GM19043 (cell line): Measurements from ENCODE around the gene WNK4.
A peak's percentile ranks its signal among the peaks of the same experiment; 100 is the strongest.

Source experiments
- ATAC-seq: cut with Tn5 transposase; IDR thresholded peaks from one replicate; pipeline ENCODE4 v1.9.1; 2021; ENCODE audit warnings: low read depth; ENCODE audit not compliant: unreplicated experiment

Gene WNK4

DNA sequence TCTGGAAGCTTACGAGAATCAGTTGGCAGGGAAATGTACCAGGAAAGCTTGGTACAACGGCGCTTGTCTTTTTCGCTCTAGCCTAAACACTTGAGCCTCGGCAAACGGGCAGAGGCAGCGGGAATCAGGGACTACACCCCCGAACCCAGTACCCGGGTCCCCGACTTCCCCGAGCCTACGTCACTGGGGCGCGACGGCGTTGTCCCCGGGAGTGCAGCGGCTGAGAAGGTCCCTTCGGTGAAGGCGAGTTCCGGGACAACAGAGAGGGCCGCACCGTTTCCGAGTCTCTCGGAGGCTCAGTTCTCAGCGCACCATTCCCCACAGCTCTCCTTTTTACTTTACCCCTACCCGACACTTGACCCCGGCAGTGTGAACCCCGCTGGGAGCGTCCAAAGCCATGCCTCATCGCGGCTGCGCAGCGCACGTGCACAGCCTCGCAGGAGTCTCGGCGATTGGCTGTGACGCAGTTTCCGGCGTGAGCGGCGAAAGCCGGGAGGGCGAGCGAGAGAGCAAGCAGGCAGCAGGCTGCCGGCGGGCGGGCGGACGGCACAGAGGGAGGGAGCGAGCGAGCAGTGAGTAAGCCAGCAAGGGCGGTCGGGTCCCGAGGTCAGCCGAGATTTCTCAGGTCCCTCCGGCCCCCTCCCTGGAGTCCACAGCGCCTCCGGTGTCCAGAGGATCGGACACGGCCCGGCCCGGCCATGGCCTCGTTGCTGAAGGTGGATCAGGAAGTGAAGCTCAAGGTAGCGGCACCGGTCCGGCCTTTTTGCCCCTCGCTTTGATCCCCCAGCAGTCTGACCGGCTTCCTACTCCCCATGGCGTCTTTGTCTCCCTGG, 52.7 kb downstream of the WNK4 start, which contains the start of gene PSME3:
PSME3 (plus strand) TSS at position 464 of the 833 bp plus-strand sequence; CDS start at position 699, 235 bp downstream.
- ATAC-seq = peak; percentile 70

- no peak for ATAC-seq
Measured at GRCh38 chr17:42833767-42834422, 53.5 kb downstream of the WNK4 start.

DNA sequence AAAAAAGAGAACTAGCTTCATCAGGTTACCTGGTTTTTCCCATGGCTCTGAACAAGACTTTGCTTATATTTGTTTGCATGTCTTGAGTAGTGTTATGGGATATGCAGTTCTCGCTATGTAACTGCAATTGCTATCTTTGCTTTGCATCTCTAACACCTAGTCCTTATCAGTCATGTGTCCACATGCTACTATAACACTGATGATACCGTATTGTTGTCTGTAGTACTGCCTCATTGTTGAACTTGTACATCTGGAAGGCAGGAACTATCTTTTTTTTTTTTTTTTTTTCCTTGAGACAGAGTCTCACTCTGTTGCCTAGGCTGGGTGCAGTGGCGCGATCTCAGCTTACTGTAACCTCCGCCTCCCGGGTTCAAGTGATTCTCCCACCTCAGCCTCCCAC, 55.3 kb downstream of the WNK4 start:
- ATAC-seq = no peak

DNA sequence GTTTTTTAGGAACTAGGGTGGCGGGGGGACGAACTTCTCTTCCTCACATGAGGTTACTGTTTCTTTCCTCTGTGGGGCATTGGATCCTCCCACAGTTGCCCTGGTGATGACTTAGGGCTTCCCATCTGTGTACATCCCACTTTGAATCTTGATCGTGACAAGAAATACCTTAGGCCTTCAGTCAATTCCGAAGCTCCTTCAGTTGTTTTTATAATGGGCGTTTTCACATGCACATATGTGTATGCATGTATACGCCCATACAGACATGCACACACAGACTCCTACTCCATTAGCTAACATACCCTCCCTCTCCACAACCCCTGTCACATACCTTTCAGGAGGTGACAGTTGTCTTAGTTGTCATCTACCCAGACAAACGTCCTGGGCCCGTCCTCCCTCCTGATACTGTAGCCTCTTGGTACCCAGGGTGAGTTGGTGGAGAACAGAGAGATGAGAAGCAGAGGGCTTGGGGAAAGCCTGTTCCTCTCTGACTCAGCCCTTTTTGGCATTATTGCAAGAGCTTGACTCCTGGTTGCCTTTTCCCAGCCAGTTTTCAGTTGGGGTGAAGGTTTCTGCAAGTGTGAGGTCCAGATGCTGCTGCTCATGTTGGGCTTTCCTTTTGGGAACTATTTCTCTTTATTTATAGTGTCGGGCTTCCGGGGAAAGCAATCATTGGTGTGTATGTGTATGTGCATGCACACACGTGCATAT, 61.7 kb downstream of the WNK4 start:
- no peak for ATAC-seq

DNA sequence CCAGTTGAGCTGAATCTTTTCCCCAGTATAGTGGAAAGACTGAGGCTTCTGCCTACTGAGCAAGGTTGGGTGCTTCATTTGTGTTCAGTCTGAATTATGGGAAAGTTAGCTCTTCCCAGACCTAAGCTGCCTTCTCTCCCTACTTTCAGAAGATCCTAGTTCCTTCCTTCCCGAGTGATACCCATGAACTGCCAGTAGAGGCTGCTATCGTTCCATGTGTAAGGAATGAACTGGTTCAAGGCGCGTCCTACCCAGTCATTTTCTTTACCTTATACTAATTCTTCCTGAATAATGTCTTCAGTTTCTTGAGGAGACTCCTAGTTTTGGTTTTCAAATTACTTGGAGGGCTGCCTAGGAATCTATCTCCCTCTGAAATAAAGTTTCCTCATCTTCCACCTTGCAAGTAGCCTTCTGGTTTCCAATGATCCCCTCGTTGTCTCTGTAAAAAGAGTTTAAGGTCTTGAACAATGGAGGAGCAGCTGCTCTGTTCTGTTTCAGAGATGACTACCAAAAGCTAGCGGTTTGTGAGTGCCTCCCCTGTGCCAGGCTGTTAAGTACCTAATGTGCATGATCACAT, 63.0 kb downstream of the WNK4 start:
- ATAC-seq = no peak

GRCh38 chr17:42844271-42844670, 63.9 kb downstream of the WNK4 start, which contains the start of gene AOC2:
AOC2 (plus strand) TSS chr17:42844580; CDS start chr17:42844627, 47 bp downstream.
- ATAC-seq = no peak

DNA sequence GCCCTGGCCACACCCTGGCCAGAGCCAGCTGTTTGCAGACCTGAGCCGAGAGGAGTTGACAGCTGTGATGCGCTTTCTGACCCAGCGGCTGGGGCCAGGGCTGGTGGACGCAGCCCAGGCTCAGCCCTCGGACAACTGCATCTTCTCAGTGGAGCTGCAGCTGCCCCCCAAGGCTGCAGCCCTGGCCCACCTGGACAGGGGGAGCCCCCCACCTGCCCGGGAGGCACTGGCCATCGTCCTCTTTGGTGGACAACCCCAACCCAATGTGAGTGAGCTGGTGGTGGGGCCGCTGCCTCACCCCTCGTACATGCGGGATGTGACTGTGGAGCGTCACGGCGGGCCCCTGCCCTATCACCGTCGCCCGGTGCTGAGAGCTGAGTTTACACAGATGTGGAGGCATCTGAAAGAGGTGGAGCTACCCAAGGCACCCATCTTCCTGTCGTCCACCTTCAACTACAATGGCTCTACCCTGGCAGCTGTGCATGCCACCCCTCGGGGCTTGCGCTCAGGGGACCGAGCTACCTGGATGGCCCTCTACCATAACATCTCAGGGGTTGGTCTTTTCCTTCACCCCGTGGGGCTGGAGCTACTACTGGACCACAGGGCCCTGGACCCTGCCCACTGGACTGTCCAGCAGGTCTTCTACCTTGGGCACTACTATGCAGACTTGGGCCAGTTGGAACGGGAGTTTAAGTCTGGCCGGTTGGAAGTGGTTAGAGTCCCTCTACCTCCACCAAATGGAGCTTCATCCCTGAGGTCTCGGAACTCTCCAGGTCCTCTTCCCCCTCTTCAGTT, 64.5 kb downstream of the WNK4 start:
- no peak for ATAC-seq

DNA sequence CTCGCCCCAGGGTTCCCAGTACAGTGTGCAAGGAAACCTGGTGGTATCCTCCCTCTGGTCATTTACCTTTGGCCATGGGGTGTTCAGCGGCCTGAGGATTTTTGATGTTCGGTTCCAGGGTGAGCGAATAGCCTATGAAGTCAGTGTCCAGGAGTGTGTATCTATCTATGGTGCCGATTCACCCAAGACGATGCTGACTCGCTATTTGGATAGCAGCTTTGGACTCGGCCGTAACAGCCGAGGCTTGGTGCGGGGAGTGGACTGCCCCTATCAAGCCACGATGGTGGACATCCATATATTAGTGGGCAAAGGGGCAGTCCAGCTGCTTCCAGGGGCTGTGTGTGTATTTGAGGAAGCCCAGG, 65.1 kb downstream of the WNK4 start:
- ATAC-seq = no peak

GRCh38 chr17:42845918-42846593, 65.6 kb downstream of the WNK4 start:
- no peak for ATAC-seq
